Measurements from ENCODE around the gene PRKACA.
"Not testable (repeated sequence)": the region's sequence is repeated elsewhere in the genome, so short reads cannot be mapped to it uniquely, and the experiment has no call there.

Gene PRKACA

GRCh38 chr19:14048443-14049153 is 69.0 kb downstream of the PRKACA start:
- TF ChIP-seq CTCF (conservative IDR thresholded peaks at IDR 0.05; ENCODE audit: low read depth), result peak; percentile 89
- ChIA-PET POLR2A (ENCODE audit: low non-redundant PET) (no interaction called here), CTCF (interaction anchor here (0.5 to 1.0 kb wide), 8 partner anchors 10 to 169 kb away, joined by 3 to 4 read pairs (median 3); partner anchors contain the start of genes IL27RA and MISP3)
- DNase-seq (ENCODE audit: low spot score), result peak; percentile 45
- no peak overlapping the region for H3K27ac ChIP-seq

- POLR2A ChIA-PET (ENCODE audit: low non-redundant PET); H3K27ac ChIP-seq; DNase-seq (ENCODE audit: low spot score): not testable (repeated sequence)
- CTCF ChIA-PET, result interaction anchor here (0.6 to 1.0 kb wide), 5 partner anchors 9 to 160 kb away, joined by 3 to 4 read pairs (median 3); partner anchors contain the start of gene MISP3
Measured at GRCh38 chr19:14047866-14048265, 69.7 kb downstream of the PRKACA start.

GRCh38 chr19:14042659-14043608 is 74.6 kb downstream of the PRKACA start:
- CTCF ChIA-PET, result interaction anchor here (0.6 to 1.1 kb wide), 3 partner anchors 14 to 71 kb away, joined by 3 to 6 read pairs (median 4); no protein-coding TSS in a partner anchor
- DNase-seq (ENCODE audit: low spot score), result peak; percentile 53
- H3K27ac ChIP-seq, result peak overlapping the region; percentile 26
- TF ChIP-seq CTCF (conservative IDR thresholded peaks at IDR 0.05; ENCODE audit: low read depth), result peak; percentile 53
- POLR2A ChIA-PET (ENCODE audit: low non-redundant PET), result not testable (repeated sequence)

Data from RWPE1 (cell line).